ENCODE measurements around the gene FUT7.

- TF ChIP-seq POLR2A (IDR thresholded peaks at IDR 0.05; ENCODE audit: low read depth, low read length) = no peak
- no peak for TF ChIP-seq POLR2AphosphoS5 (IDR thresholded peaks at IDR 0.05; ENCODE audit: low read depth, low read length)
- TF ChIP-seq TAF1 (IDR thresholded peaks at IDR 0.05; ENCODE audit: low read depth, low read length) = no peak
- TF ChIP-seq SPI1 (IDR thresholded peaks at IDR 0.05; ENCODE audit: low read depth, low read length) = no peak
- no peak for TF ChIP-seq POU2F2 (IDR thresholded peaks at IDR 0.05; ENCODE audit: low read depth, low read length)
Measured at GRCh38 chr9:137021568-137021978, 10.3 kb downstream of the FUT7 start.

Data from GM12891 (cell line).